IPS-NIHi11 (cell line): ENCODE data around the gene STYXL2.
A peak's percentile ranks its signal among the peaks of the same experiment; 100 is the strongest.

ENCODE experiments used
- DNase-seq: peaks from one replicate; pipeline ENCODE4 v3.0.0; 2012; ENCODE audit warnings: mixed read lengths, low spot score

Gene STYXL2

DNA sequence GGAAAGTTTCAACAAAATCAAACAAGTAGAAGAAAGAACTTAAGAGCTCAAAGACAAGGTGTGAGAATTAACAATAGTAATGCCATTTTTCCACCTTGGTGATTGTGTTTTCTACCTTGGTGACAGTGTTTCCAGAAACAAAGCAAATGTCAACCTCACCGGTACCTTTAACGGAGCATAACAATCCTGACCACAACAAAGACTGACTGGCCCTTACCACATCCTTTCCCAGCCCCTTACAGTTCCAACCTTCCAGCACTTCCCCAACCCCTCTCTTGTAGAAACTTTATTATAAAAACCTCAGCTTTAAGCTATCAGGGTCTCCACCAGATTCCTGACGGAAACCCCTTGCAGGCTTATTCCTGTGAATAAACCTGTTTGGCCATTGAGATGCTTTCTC, 16.7 kb downstream of the STYXL2 start:
- DNase-seq: no peak

- DNase-seq: no peak
Observed at GRCh38 chr1:167111868-167112709, 18.2 kb downstream of the STYXL2 start.

DNA sequence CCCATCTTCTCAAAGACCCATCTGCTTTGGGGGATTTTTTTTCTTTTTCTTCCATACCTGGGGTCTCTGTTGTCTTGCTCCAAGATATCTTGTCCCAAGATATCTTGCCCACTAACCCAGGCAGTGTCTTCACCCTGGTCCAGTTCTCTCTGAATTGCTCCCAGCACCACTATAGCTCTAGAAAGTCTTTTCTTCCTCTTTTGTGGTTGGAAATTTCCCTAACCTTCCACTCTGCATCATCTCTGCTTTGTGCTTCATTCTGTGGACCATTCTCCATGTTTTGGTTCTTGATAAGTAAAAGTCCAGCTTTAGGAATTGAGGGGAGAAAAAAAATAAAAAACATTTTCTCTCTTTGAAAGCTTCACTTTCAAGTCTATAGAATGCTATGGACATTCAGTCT, 20.9 kb downstream of the STYXL2 start:
- no peak for DNase-seq

- no peak for DNase-seq
Observed at GRCh38 chr1:167115655-167116054, 21.8 kb downstream of the STYXL2 start.

DNA sequence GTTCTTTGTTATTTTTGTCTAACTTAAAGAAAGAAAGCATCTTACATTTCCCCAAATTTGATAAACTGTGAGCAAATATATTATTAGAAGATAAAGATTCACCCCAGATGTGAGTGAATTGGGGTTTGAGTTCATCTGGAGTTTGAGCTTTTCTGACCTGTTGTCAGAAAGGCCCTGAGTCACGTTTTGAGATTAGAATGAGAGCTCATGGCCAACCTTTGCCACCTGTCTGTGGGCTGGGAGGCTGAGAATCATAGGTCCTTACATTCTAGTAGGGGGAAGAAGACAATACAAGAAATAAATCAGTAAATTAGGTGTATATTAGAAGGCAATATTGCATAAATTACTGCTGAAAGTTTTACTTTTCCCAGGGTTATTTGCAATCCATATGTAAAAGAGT, 22.3 kb downstream of the STYXL2 start:
- no peak for DNase-seq

GRCh38 chr1:167117225-167117624, 23.4 kb downstream of the STYXL2 start:
- no peak for DNase-seq

- DNase-seq: no peak
Observed at GRCh38 chr1:167118188-167118587, 24.3 kb downstream of the STYXL2 start.

- DNase-seq: no peak
Observed at GRCh38 chr1:167119696-167120095, 25.8 kb downstream of the STYXL2 start.

DNA sequence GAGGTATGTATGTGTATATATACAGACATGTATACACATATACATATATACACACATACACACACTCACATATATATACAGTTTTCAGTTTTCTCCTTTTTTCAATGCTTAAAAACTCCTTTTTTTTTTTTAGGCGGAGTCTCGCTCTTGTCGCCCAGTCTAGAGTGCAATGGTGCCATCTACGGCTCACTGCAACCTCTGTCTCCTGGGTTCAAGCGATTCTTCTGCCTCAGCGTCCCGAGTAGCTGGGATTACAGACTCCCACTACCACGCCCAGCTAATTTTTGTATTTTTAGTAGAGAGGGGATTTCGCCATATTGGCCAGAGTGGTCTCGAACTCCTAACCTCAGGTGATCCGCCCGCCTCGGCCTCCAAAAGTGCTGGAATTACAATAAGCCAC, 27.0 kb downstream of the STYXL2 start:
- no peak for DNase-seq

DNA sequence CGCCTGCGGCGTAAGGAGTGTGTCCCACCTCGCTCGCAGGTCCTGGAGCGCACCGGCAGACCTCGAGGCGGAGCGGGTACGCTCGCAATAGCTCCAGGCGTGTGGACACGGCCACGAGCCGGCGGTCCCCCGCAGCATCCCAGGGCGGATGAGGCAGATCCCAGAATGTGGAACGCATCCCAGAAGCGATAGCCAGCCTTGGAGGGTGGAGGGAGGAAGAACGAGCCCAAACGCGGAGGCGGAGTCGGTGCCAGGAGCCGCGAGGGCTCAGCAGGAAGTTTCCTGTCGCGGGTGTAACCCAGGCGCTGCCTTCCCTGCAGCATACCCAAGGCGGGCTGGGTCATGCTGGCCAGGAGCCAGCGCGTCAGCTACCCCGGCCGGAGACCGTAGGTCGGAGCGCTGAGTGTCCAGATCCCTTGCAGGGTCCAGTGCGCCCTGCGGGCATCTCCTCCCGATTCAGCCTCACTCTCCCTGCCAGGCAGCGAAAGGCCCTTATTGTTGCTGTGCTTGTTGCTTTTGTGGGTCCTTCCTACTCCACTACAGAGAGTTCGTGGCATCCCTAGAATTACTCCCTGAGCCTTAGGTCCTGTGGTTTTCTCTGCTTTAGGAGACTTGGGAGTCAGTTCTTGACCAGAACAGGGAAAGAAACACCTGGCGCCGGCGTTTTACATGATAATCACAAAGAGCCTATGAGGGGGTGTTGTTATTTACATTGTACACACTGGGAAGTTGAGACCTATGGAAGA, 27.7 kb downstream of the STYXL2 start:
- peak; percentile 68 for DNase-seq

- DNase-seq: no peak
Observed at GRCh38 chr1:167122121-167122480, 28.2 kb downstream of the STYXL2 start.

- no peak for DNase-seq
Observed at GRCh38 chr1:167122568-167122967, 28.7 kb downstream of the STYXL2 start.

GRCh38 chr1:167126317-167126716, 32.4 kb downstream of the STYXL2 start:
- DNase-seq: no peak

DNA sequence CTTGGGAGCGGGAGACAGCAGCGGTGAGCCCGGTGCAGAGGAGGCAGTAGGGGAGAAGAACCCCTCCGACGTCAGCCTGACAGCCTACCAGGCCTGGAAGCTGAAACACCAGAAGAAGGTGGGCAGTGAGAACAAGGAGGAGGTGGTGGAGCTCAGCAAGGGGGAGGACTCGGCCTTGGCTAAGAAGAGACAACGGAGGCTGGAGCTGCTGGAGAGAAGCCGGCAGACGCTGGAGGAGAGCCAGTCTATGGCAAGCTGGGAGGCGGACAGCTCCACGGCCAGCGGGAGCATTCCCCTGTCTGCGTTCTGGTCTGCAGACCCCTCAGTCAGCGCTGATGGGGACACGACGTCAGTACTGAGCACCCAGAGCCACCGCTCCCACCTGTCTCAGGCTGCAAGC, 32.9 kb downstream of the STYXL2 start:
- no peak for DNase-seq

GRCh38 chr1:167127236-167127635, 33.4 kb downstream of the STYXL2 start:
- no peak for DNase-seq

- DNase-seq: no peak
Observed at GRCh38 chr1:167127661-167128060, 33.8 kb downstream of the STYXL2 start.

- DNase-seq: no peak
Observed at GRCh38 chr1:167128261-167129227, 34.7 kb downstream of the STYXL2 start.

DNA sequence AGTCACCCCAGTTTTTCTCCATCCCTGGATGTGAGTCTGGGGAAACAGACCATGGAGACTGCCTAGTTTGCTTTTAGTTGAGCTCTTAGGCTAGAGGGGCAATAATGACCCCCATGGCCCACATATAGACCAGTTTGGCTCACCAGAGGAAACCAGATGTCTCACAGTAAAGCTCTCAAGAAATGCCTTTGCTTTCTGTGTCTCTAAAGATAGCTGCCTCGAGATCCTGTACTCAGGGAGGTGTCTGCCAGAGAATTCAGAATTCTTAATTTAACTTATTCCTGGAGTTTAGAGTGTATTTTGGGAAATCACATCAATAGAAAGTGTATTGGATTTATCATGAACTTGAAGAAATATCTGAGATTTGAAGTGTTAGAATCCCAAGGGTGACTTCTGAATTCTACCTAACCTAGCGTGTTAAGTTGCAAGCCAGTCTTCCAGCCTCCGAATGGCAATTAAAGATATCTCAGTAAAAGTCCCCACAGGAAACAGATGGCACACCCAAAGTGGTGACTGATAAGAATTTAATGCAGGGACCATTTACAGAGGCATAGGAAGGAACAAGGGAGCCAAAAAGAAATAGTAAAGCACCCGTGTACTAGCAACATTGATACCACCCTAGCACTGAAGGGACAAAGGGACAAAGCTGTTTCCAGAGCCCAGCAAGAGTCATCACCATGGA, 37.1 kb downstream of the STYXL2 start:
- no peak for DNase-seq

- DNase-seq: no peak
Observed at GRCh38 chr1:167132301-167133010, 38.6 kb downstream of the STYXL2 start.

DNA sequence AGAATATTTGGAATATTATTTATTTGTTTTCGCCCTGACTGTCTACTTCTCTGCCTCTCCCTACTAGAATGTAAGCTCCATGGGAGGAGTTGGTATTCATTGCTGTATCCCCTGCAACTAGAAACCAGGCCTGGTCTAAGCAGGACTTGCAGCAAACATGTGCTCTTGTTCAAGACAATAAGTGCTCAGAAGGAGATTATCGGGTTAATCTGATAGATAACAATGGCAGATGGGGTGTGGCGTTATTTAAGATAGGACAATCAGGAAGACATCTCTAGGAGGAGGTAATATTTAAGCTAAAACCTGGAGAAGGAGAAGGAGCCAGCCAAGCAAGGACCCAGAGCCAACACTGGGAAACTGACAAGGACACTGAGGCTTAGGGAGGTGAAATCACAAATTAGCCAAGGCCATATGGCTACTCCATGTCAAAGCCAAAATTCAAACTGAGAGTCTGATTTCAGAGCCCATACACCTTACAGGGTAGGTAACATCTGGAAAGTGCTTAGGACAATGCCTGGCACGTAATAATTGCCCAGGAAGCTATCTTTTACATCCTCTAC, 41.5 kb downstream of the STYXL2 start:
- no peak for DNase-seq

GRCh38 chr1:167136191-167136614, 42.3 kb downstream of the STYXL2 start:
- DNase-seq: no peak
